ENCODE measurements around the gene PGAP6. TPM values are rescaled to one million over a fixed set of nuclear protein-coding genes. Genes with fewer than 3 reads are reported as not detected.

Gene PGAP6
- total RNA-seq, 4 donors from 2014 or later: 13.8 to 30.0 (median 19.4) TPM

DNA sequence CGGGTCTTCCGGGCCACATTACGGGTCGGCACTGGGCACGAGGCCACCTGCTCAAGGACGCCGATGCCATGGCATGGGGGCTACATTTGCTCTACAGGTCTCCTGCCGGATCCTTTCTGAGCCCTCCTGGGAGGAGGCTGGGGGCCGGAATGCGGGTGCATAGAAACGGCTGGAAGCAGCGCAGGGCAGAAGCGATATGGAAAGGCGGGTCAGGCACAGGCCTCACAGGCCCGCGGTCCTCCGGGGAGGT lies 57.7 kb downstream of the PGAP6 start:
- TF ChIP-seq, protein P1, sequence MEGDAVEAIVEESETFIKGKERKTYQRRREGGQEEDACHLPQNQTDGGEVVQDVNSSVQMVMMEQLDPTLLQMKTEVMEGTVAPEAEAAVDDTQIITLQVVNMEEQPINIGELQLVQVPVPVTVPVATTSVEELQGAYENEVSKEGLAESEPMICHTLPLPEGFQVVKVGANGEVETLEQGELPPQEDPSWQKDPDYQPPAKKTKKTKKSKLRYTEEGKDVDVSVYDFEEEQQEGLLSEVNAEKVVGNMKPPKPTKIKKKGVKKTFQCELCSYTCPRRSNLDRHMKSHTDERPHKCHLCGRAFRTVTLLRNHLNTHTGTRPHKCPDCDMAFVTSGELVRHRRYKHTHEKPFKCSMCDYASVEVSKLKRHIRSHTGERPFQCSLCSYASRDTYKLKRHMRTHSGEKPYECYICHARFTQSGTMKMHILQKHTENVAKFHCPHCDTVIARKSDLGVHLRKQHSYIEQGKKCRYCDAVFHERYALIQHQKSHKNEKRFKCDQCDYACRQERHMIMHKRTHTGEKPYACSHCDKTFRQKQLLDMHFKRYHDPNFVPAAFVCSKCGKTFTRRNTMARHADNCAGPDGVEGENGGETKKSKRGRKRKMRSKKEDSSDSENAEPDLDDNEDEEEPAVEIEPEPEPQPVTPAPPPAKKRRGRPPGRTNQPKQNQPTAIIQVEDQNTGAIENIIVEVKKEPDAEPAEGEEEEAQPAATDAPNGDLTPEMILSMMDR (IDR thresholded peaks at IDR 0.05): no peak
- no peak for TF ChIP-seq POLR2A (IDR thresholded peaks at IDR 0.05)
- no peak for DNase-seq (ENCODE audit: low spot score in 2 of 2)
- intact Hi-C loops (cut with DNase I; ENCODE audit: low total_unique reads): no loop called here
- no peak overlapping the region for H3K4me3 ChIP-seq (ENCODE audit: low read depth, poor library complexity, severe bottlenecking)
- WGBS, 2 donors: 91 to 92% methylated on average over 11 to 15 of the region's 17 CpGs

DNA sequence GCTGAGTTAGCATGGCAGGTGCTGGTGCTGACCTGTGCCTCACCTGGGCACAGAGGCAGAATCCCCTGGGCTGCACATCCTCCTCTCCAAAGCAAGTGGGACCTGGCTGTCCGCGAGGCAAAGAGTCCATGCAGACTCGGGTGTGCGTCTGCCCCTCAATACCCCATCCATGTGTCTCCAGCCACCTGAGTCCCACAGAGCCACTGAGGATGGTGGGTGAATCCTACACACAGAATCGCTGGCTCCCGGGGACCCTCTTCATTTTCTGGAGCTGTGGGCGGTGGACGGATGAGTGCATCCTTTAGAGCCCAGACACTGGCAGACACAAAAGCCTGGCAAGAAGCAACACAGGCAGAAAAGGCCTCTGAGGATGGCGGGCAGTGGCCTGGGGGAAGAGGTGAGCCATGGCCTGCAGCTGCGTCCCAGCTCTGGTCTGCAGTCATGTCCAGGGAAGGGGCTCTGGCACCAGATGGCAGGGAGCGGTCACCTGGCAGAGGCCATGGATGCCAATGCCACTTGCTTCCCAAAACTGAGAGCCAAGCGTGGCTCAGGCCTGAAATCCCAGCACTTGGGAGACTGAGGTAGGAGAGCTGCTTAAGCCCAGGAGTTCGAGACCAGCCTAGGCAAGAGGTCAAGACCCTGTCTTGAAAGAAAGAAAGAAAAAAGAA lies 59.2 kb downstream of the PGAP6 start:
- TF ChIP-seq, protein P1 (IDR thresholded peaks at IDR 0.05): no peak
- TF ChIP-seq POLR2A (IDR thresholded peaks at IDR 0.05): no peak
- WGBS, 2 donors: 88 to 95% methylated on average over 12 to 13 of the region's 13 CpGs
- no peak overlapping the region for H3K4me3 ChIP-seq (ENCODE audit: low read depth, poor library complexity, severe bottlenecking)
- intact Hi-C loops (cut with DNase I; ENCODE audit: low total_unique reads): no loop called here
- no peak for DNase-seq (ENCODE audit: low spot score in 2 of 2)

DNA sequence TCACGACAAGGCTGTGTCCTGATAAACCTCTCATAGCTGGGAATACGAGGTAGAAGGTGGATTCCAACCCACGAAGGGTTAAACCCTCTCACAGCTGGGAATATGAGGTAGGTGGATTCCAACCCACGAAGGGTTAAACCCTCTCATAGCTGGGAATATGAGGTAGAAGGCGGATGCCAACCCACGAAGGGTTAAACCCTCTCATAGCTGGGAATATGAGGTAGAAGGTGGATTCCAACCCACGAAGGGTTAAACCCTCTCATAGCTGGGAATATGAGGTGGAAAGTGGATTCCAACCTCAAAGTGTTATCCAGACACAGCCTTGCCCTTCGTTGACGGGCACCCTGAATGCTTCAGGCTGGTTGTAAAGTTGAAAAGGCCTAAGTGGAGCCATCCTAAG lies 60.2 kb downstream of the PGAP6 start:
- no peak overlapping the region for H3K4me3 ChIP-seq (ENCODE audit: low read depth, poor library complexity, severe bottlenecking)
- no peak for TF ChIP-seq POLR2A (IDR thresholded peaks at IDR 0.05)
- TF ChIP-seq, protein P1 (IDR thresholded peaks at IDR 0.05): no peak
- WGBS, 2 donors: 65 to 72% methylated on average over 9 of the region's 9 CpGs
- DNase-seq (ENCODE audit: low spot score in 2 of 2): no peak
- intact Hi-C loops (cut with DNase I; ENCODE audit: low total_unique reads): no loop called here

Other genes with a start within 250 kb of the PGAP6 start
- 10 to 100 TPM; 20.3 to 33.9 (median 23.6) TPM for gene NPRL3, start 243.3 kb downstream of the PGAP6 start, total RNA-seq
- gene HBZ, start 229.3 kb downstream of the PGAP6 start, total RNA-seq: not detected
- gene HBM, start 216.0 kb downstream of the PGAP6 start, total RNA-seq: not detected
- gene HBA2, start 209.1 kb downstream of the PGAP6 start, total RNA-seq: 100 to 1,000 TPM in 1 of 4 donors, 10 to 100 TPM in 2, 1 to 10 TPM in 1; 1.3 to 348 (median 64.4) TPM
- gene HBA1, start 205.3 kb downstream of the PGAP6 start, total RNA-seq: 100 to 1,000 TPM in 2 of 4 donors, 10 to 100 TPM in 1, 1 to 10 TPM in 1; 2.5 to 474 (median 180) TPM
- 1 to 10 TPM in 1 of 4 donors, not detected in 3; 1.7 TPM for gene HBQ1, start 201.5 kb downstream of the PGAP6 start, total RNA-seq
- 100 to 1,000 TPM in 1 of 4 donors, 10 to 100 TPM in 3; 38.4 to 111 (median 43.5) TPM for gene LUC7L, start 152.5 kb downstream of the PGAP6 start, total RNA-seq
- gene FAM234A, start 147.2 kb downstream of the PGAP6 start, total RNA-seq: 100 to 1,000 TPM in 3 of 4 donors, 10 to 100 TPM in 1; 61.4 to 123 (median 110) TPM
- gene RGS11, start 106.0 kb downstream of the PGAP6 start, total RNA-seq: 1 to 10 TPM in 2 of 4 donors, under 1 TPM in 2; 0.08 to 2.7 (median 1.6) TPM
- gene ARHGDIG, start 101.4 kb downstream of the PGAP6 start, total RNA-seq: not detected
- gene PDIA2, start 98.8 kb downstream of the PGAP6 start, total RNA-seq: under 1 TPM in 3 of 4 donors, not detected in 1; 0.12 to 0.45 (median 0.23) TPM
- gene AXIN1, start 29.3 kb downstream of the PGAP6 start, total RNA-seq: 10 to 100 TPM; 37.9 to 45.7 (median 40.6) TPM
- 10 to 100 TPM; 55.1 to 70.8 (median 61.6) TPM for gene MRPL28, start 11.4 kb downstream of the PGAP6 start, total RNA-seq
- gene NME4, start 15.2 kb upstream of the PGAP6 start, total RNA-seq: 10 to 100 TPM; 15.4 to 29.8 (median 19.5) TPM
- 10 to 100 TPM; 14.0 to 21.0 (median 18.8) TPM for gene DECR2, start 19.9 kb upstream of the PGAP6 start, total RNA-seq
- 10 to 100 TPM; 22.1 to 66.3 (median 27.7) TPM for gene RAB11FIP3, start 43.7 kb upstream of the PGAP6 start, total RNA-seq
- 10 to 100 TPM; 80.8 to 95.5 (median 84.6) TPM for gene CAPN15, start 145.7 kb upstream of the PGAP6 start, total RNA-seq
- not detected for gene PRR35, start 178.4 kb upstream of the PGAP6 start, total RNA-seq
- 1 to 10 TPM in 1 of 4 donors, under 1 TPM in 3; 0.49 to 1.0 (median 0.57) TPM for gene NHLRC4, start 185.0 kb upstream of the PGAP6 start, total RNA-seq
- gene PIGQ, start 188.0 kb upstream of the PGAP6 start, total RNA-seq: 10 to 100 TPM; 33.2 to 46.1 (median 43.5) TPM
- 100 to 1,000 TPM; 103 to 161 (median 122) TPM for gene RAB40C, start 208.1 kb upstream of the PGAP6 start, total RNA-seq
- 1 to 10 TPM; 1.3 to 5.0 (median 2.8) TPM for gene WFIKKN1, start 249.0 kb upstream of the PGAP6 start, total RNA-seq

Measured in lower leg skin (tissue), 4 donors.